Fibroblast of lung (primary cell): Measurements from ENCODE around the gene PCSK5.
"Not testable (repeated sequence)": the region's sequence is repeated elsewhere in the genome, so short reads cannot be mapped to it uniquely, and the experiment has no call there.

Experiments
- EZH2 ChIP-seq: IDR thresholded peaks from 2 replicates; pipeline ENCODE4 v1.5.1; 2012; ENCODE audit warnings: low read length, control low read depth, mild to moderate bottlenecking; ENCODE audit errors: missing control alignments
- TF ChIP-seq, protein P1 (sequence below), 2 donors: IDR thresholded peaks in 1 of 2; conservative IDR thresholded peaks in 1 of 2; 1 replicate in 1 of 2; 2 replicates in 1 of 2; pipeline ENCODE4 v1.5.1; 2011 to 2012; ENCODE audit warnings: low read length in 2 of 2, control low read depth in 1 of 2, inconsistent platforms in 1 of 2, low read depth in 1 of 2, mild to moderate bottlenecking in 1 of 2

DNA sequence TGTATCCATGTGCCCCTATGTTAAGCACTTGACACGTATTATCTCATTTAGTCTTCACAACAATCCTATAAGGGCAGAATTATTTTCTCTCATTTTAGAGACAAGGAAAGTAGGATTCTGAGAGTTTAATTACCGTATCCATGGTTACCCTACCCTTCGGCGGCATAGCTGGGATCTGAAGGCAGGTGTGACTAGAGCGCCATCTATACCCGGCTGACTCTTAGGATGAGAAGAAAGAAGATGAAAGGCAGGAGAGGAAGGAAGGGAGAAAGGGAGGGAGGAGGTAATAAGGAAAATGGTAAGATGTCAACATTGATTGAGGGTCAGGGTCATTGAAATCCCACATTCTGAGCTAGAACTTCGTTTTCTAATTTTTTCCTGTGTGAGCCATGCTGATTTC, 416.6 kb downstream of the PCSK5 start:
- not testable (repeated sequence) for TF ChIP-seq EZH2
- TF ChIP-seq, protein P1, sequence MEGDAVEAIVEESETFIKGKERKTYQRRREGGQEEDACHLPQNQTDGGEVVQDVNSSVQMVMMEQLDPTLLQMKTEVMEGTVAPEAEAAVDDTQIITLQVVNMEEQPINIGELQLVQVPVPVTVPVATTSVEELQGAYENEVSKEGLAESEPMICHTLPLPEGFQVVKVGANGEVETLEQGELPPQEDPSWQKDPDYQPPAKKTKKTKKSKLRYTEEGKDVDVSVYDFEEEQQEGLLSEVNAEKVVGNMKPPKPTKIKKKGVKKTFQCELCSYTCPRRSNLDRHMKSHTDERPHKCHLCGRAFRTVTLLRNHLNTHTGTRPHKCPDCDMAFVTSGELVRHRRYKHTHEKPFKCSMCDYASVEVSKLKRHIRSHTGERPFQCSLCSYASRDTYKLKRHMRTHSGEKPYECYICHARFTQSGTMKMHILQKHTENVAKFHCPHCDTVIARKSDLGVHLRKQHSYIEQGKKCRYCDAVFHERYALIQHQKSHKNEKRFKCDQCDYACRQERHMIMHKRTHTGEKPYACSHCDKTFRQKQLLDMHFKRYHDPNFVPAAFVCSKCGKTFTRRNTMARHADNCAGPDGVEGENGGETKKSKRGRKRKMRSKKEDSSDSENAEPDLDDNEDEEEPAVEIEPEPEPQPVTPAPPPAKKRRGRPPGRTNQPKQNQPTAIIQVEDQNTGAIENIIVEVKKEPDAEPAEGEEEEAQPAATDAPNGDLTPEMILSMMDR (conservative IDR thresholded peaks at IDR 0.05 in 1 of 2, IDR thresholded peaks at IDR 0.05 in 1 of 2; ENCODE audit: low read depth in 1 of 2, low read length in 2 of 2): peak in 1 of 2 donors; percentile 23
